ENCODE data around the gene CCDC148.

The CCDC148 gene

GRCh38 chr2:158412206-158412605 is 44.3 kb downstream of the CCDC148 start:
- Histone ChIP-seq H3K4me1 (ENCODE audit: control insufficient read depth, insufficient read depth, low read length) (no peaks in the 10 kb centered on the region), H3K36me3 (ENCODE audit: control insufficient read depth in 2 of 2, insufficient read depth in 1 of 2, low read length in 2 of 2) (no peaks in the 10 kb centered on the region), H3K27ac (ENCODE audit: extremely low read depth, low read depth, low read length) (no peak overlapping the region), H3K4me3 (ENCODE audit: low read depth, low read length) (no peak overlapping the region), H3K9me3 (ENCODE audit: control insufficient read depth, insufficient read depth, low read depth, low read length) (no peaks in the 10 kb centered on the region; the same call in 1 of the 2 replicates)
- TF ChIP-seq ZFP37 (tag by site-specific recombination; IDR thresholded peaks at IDR 0.05) (no peak), BCL11A (tag by site-specific recombination; IDR thresholded peaks at IDR 0.05; ENCODE audit: low read depth) (no peak), ZSCAN16 (tag by site-specific recombination; IDR thresholded peaks at IDR 0.05) (no peak), ZNF837 (tag by site-specific recombination; IDR thresholded peaks at IDR 0.05) (no peak), GLI2 (tag by site-specific recombination; IDR thresholded peaks at IDR 0.05; ENCODE audit: borderline replicate concordance, low read depth) (no peak), ZNF76 (tag by site-specific recombination; IDR thresholded peaks at IDR 0.05; ENCODE audit: borderline replicate concordance, low read depth) (no peak), ZBTB26 (tag by site-specific recombination; optimal IDR thresholded peaks at IDR 0.05) (no peak), MYNN (tag by site-specific recombination; IDR thresholded peaks at IDR 0.05; ENCODE audit: borderline replicate concordance) (no peak), ZNF624 (tag by site-specific recombination; IDR thresholded peaks at IDR 0.05) (no peak)
- ChIA-PET POLR2A (no interaction called here), CTCF (no interaction called here)

- CTCF ChIA-PET, result interaction anchor here (0.5 kb wide), 1 partner anchor 1154 kb away, joined by 3 read pairs; the partner anchor contains the start of gene GALNT5
Measured at GRCh38 chr2:158411748-158412147, 44.8 kb downstream of the CCDC148 start.

More at GRCh38 chr2:158411748-158412147, 44.8 kb downstream of the CCDC148 start:
- no peak for TF ChIP-seq ZNF26 (tag by site-specific recombination; IDR thresholded peaks at IDR 0.05)
- TF ChIP-seq ZSCAN18 (tag by site-specific recombination; IDR thresholded peaks at IDR 0.05), result no peak
- no peak for TF ChIP-seq PBX3 (CRISPR knock-in tag; IDR thresholded peaks at IDR 0.05)
- TF ChIP-seq ZNF501 (tag by site-specific recombination; IDR thresholded peaks at IDR 0.05), result no peak
- TF ChIP-seq ZNF670 (tag by site-specific recombination; IDR thresholded peaks at IDR 0.05; ENCODE audit: low read depth), result no peak
- TF ChIP-seq ZBTB6 (tag by site-specific recombination; IDR thresholded peaks at IDR 0.05), result no peak
- no peak for TF ChIP-seq GLI2 (tag by site-specific recombination; IDR thresholded peaks at IDR 0.05; ENCODE audit: borderline replicate concordance, low read depth)
- TF ChIP-seq SCRT2 (tag by site-specific recombination; IDR thresholded peaks at IDR 0.05), result no peak
- Histone ChIP-seq H3K4me3 (ENCODE audit: low read depth, low read length) (no peak overlapping the region), H3K27ac (ENCODE audit: extremely low read depth, low read depth, low read length) (no peak overlapping the region), H3K36me3 (ENCODE audit: control insufficient read depth in 2 of 2, insufficient read depth in 1 of 2, low read length in 2 of 2) (no peaks in the 10 kb centered on the region), H3K9me3 (ENCODE audit: control insufficient read depth, insufficient read depth, low read depth, low read length) (no peaks in the 10 kb centered on the region; the same call in 1 of the 2 replicates), H3K4me1 (ENCODE audit: control insufficient read depth, insufficient read depth, low read length) (no peaks in the 10 kb centered on the region)
- POLR2A ChIA-PET, result no interaction called here
